SK-N-MC (cell line): ENCODE data around the gene OOSP3.

ENCODE experiments used
- EZH2 ChIP-seq: fragments of 200-600 bp; sonication (generic); IDR thresholded peaks from one replicate; pipeline ENCODE4 v1.6.1; 2017; ENCODE audit warnings: antibody characterized with exemption
- POLR2AphosphoS5 ChIP-seq: IDR thresholded peaks from 2 replicates; pipeline ENCODE4 v1.6.1; 2012; ENCODE audit warnings: mild to moderate bottlenecking, low read depth, low read length, borderline replicate concordance

DNA sequence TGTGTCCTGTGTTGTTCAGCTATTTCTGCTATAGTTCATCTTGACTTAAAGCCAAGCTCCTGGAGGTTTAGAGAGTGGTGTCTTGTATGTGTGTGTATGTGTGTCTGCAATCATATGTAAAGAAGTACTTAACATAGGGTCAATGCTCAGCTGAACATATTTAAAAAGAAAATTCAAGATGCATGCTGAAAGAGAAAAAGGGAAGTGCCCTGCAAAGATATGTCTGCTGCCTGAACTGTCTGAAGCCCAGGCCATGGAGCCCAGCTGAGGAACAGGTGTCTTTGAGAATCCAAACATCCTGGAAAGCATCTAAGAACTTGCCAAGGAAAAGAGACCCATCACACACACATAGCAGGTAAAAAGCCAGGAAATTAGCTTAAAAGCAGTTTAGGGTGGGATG is 18.9 kb upstream of the OOSP3 start:
- TF ChIP-seq EZH2 (no peak), POLR2AphosphoS5 (no peak)
